ENCODE data around the gene FTO.

FTO gene

DNA sequence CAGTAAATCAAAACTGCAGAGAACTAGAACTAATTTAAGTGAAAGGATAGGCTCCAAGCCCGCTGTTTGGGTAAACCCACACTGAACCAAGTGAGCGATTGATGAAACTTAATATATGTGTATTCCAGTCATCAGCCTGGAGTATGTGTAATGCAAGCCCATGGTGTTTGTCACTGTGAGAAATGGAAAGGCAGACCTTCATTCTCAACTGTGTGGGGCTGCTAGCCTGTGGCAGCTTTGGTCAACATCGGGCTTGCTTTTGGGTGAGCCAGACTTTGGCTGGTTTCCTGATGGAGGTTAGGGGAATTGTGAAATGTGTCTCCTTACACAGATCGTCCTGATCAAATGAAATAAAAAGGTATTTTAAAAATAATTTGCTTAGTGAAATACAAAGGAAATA lies 302.7 kb downstream of the FTO start:
- TF ChIP-seq, protein P1, sequence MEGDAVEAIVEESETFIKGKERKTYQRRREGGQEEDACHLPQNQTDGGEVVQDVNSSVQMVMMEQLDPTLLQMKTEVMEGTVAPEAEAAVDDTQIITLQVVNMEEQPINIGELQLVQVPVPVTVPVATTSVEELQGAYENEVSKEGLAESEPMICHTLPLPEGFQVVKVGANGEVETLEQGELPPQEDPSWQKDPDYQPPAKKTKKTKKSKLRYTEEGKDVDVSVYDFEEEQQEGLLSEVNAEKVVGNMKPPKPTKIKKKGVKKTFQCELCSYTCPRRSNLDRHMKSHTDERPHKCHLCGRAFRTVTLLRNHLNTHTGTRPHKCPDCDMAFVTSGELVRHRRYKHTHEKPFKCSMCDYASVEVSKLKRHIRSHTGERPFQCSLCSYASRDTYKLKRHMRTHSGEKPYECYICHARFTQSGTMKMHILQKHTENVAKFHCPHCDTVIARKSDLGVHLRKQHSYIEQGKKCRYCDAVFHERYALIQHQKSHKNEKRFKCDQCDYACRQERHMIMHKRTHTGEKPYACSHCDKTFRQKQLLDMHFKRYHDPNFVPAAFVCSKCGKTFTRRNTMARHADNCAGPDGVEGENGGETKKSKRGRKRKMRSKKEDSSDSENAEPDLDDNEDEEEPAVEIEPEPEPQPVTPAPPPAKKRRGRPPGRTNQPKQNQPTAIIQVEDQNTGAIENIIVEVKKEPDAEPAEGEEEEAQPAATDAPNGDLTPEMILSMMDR (IDR thresholded peaks at IDR 0.05; ENCODE audit: insufficient read depth, low read length, poor library complexity, severe bottlenecking) = no peak
- TF ChIP-seq EZH2phosphoT487 (conservative IDR thresholded peaks at IDR 0.05; ENCODE audit: low read length) = no peak
- Histone ChIP-seq H2AFZ (ENCODE audit: low read depth, low read length, severe bottlenecking) (no peak overlapping the region), H3F3A (ENCODE audit: insufficient read depth) (no peaks in the 10 kb centered on the region)

DNA sequence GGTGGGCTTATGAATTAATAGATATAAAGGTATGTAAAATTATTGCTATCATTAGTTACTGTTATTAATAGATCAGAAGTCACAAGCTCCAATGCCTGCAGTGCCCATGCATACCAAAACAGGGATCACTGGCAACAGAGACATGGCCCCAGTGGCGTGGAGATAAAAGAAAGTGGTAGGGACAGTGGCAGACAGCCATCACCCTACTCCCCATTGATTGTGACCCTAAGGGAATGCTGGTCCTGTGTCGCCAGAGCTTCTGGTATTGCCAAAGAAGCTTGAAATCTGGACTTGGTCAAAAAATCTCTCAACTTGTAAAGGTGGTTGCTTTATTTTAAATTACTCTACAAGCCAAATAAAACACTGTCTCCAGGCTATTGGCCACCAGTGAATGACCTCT lies 303.5 kb downstream of the FTO start:
- no peaks in the 10 kb centered on the region for H3K36me3 ChIP-seq (ENCODE audit: low read length)
- H3K4me2 ChIP-seq (ENCODE audit: low read depth, low read length, poor library complexity, severe bottlenecking) = no peak overlapping the region
- no peaks in the 10 kb centered on the region for H3F3A ChIP-seq (ENCODE audit: insufficient read depth)
- TF ChIP-seq EZH2phosphoT487 (conservative IDR thresholded peaks at IDR 0.05; ENCODE audit: low read length) = no peak
- TF ChIP-seq, protein P1 (IDR thresholded peaks at IDR 0.05; ENCODE audit: insufficient read depth, low read length, poor library complexity, severe bottlenecking) = no peak
- no peaks in the 10 kb centered on the region for H3K27me3 ChIP-seq (ENCODE audit: low read length)
- no peak overlapping the region for H3K4me3 ChIP-seq (ENCODE audit: insufficient read depth, low read length, poor library complexity, severe bottlenecking)
- peaks cover 3% of the 10 kb centered on the region; the same call in 1 of the 2 replicates for H3K9me3 ChIP-seq (ENCODE audit: insufficient read depth, low read length)
- H2AFZ ChIP-seq (ENCODE audit: low read depth, low read length, severe bottlenecking) = no peak overlapping the region
- no peak overlapping the region for H3K9ac ChIP-seq (ENCODE audit: low read length)
- no peaks in the 10 kb centered on the region for H4K20me1 ChIP-seq (ENCODE audit: low read depth, low read length)
- H3K79me2 ChIP-seq (ENCODE audit: insufficient read depth, low read length) = no peaks in the 10 kb centered on the region
- H3K9me2 ChIP-seq (replicated peaks; ENCODE audit: insufficient read depth, low read length) = no peaks in the 10 kb centered on the region
- no peak overlapping the region for H3K27ac ChIP-seq (ENCODE audit: low read depth, low read length)

More for the DNA sequence above, 302.7 kb downstream of the FTO start:
- H3K4me3 ChIP-seq (ENCODE audit: insufficient read depth, low read length, poor library complexity, severe bottlenecking) = no peak overlapping the region
- no peak overlapping the region for H3K4me2 ChIP-seq (ENCODE audit: low read depth, low read length, poor library complexity, severe bottlenecking)
- no peaks in the 10 kb centered on the region for H3K79me2 ChIP-seq (ENCODE audit: insufficient read depth, low read length)
- no peak overlapping the region for H3K27ac ChIP-seq (ENCODE audit: low read depth, low read length)
- no peaks in the 10 kb centered on the region for H3K27me3 ChIP-seq (ENCODE audit: low read length)
- no peaks in the 10 kb centered on the region for H4K20me1 ChIP-seq (ENCODE audit: low read depth, low read length)
- H3K9ac ChIP-seq (ENCODE audit: low read length) = no peak overlapping the region
- no peaks in the 10 kb centered on the region for H3K9me3 ChIP-seq (ENCODE audit: insufficient read depth, low read length)
- no peaks in the 10 kb centered on the region for H3K9me2 ChIP-seq (replicated peaks; ENCODE audit: insufficient read depth, low read length)
- H3K36me3 ChIP-seq (ENCODE audit: low read length) = no peaks in the 10 kb centered on the region

DNA sequence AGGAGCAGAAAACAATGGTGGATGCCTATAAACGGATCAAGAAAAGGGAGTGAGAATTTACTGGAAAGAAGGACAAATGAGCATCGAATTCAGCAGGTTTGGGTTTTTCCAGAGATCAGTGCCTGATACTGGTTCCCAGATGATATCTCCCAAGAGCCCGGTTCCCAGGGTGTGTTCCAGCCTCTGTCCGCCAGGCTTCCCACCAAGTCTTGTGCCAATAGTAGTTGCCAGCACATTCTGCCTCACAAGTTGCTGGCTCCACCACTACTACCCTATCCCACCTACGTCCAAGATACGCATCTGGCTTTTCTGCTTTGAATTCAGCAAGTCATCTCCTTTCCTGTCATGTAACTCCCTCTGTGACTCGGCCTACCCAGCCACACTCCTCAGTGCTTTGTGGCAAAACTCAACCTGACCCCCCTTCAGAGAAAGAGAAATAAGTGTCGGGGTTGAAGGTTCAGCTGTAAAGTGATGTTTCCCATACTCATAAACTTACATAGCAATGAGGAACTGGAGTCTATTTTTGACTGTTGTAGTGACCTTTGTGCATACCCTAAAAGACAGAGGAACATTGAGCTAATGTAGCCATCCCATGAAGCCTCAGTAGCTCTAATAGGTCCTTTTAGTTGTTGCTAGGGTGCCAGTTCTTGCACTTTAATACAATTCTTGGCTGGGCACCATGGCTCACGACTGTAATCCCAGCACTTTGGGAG lies 305.7 kb downstream of the FTO start:
- no peak overlapping the region for H2AFZ ChIP-seq (ENCODE audit: low read depth, low read length, severe bottlenecking)
- no peaks in the 10 kb centered on the region for H3K9me2 ChIP-seq (replicated peaks; ENCODE audit: insufficient read depth, low read length)
- H3K9me3 ChIP-seq (ENCODE audit: insufficient read depth, low read length) = peaks cover 7% of the 10 kb centered on the region; the same call in 1 of the 2 replicates
- H3K79me2 ChIP-seq (ENCODE audit: insufficient read depth, low read length) = no peaks in the 10 kb centered on the region
- no peaks in the 10 kb centered on the region for H3K36me3 ChIP-seq (ENCODE audit: low read length)
- TF ChIP-seq, protein P1 (IDR thresholded peaks at IDR 0.05; ENCODE audit: insufficient read depth, low read length, poor library complexity, severe bottlenecking) = no peak
- TF ChIP-seq EZH2phosphoT487 (conservative IDR thresholded peaks at IDR 0.05; ENCODE audit: low read length) = no peak
- H3K9ac ChIP-seq (ENCODE audit: low read length) = no peak overlapping the region
- H3F3A ChIP-seq (ENCODE audit: insufficient read depth) = no peaks in the 10 kb centered on the region
- no peak overlapping the region for H3K4me3 ChIP-seq (ENCODE audit: insufficient read depth, low read length, poor library complexity, severe bottlenecking)
- H3K4me2 ChIP-seq (ENCODE audit: low read depth, low read length, poor library complexity, severe bottlenecking) = no peak overlapping the region
- no peaks in the 10 kb centered on the region for H4K20me1 ChIP-seq (ENCODE audit: low read depth, low read length)
- H3K27me3 ChIP-seq (ENCODE audit: low read length) = no peaks in the 10 kb centered on the region
- no peak overlapping the region for H3K27ac ChIP-seq (ENCODE audit: low read depth, low read length)
